ENCODE results near the gene FCRL1. TPM values are rescaled to one million over a fixed set of nuclear protein-coding genes. Genes with fewer than 3 reads are reported as not detected.

Gene FCRL1
- total and polyA plus RNA-seq, 2 donors (not counting 3 experiments of a cell fraction or from before 2014, with no cell fraction given) = not detected

DNA sequence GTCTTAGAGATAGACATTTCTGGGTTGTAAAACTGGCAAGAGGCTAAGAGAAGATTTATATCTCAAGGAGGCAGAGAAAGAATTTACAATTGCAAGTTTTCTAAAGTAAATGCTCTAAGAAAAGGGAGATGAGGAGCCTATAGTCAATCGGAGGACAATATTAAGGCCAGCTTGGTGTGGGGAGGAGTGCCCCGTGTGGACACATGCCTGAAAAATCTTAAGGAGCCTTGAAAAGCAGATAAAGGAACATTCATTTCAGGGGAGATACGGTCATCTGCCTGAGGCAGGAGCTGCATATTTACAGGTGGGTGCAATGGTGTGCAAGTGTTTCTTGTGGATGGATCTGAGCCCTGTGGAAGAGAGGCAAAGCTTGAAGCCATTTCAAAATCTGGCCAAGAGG, 68.6 kb downstream of the FCRL1 start:
- H3K4me1 ChIP-seq (ENCODE audit: control insufficient read depth, extremely low read depth, insufficient read depth, low read length) = no peaks in the 10 kb centered on the region
- no peaks in the 10 kb centered on the region for H3K9me1 ChIP-seq (replicated peaks; ENCODE audit: control insufficient read depth, extremely low read depth, insufficient read depth, low read length)
- H2AFZ ChIP-seq (ENCODE audit: low read depth, low read length) = no peak overlapping the region
- intact Hi-C loops (cut with micrococcal nuclease) = no loop called here
- ChIA-PET POLR2A (no interaction called here), CTCF (no interaction called here)
- no peak overlapping the region for H3K4me3 ChIP-seq (replicated peaks in 1 of 3; ENCODE audit: insufficient read depth in 1 of 3, low read depth in 1 of 3, low read length in 3 of 3)
- FAIRE-seq (no peak), DNase-seq (ENCODE audit: low read depth, low spot score) (no peak)
- no peak overlapping the region for H3K27ac ChIP-seq (ENCODE audit: insufficient read depth, low read depth, low read length)
- no peaks in the 10 kb centered on the region for H3K9me3 ChIP-seq (replicated peaks; ENCODE audit: control insufficient read depth, insufficient read depth, low read length)
- no peak overlapping the region for H3K4me2 ChIP-seq (ENCODE audit: insufficient read depth, low read length)
- H3K9ac ChIP-seq (replicated peaks; ENCODE audit: extremely low read depth, insufficient read depth, low read length) = no peak overlapping the region
- TF ChIP-seq POLR2A (IDR thresholded peaks at IDR 0.05; ENCODE audit: low read depth, low read length) = no peak
- TF ChIP-seq EZH2 (IDR thresholded peaks at IDR 0.05; ENCODE audit: borderline replicate concordance, low read depth, low read length, severe bottlenecking) = no peak
- no peak for TF ChIP-seq FOS (IDR thresholded peaks at IDR 0.05; ENCODE audit: borderline replicate concordance, insufficient read depth, low read length)
- TF ChIP-seq GATA2 (IDR thresholded peaks at IDR 0.05; ENCODE audit: insufficient read depth, insufficient read length, low read depth, low read length) = no peak
- no peak for TF ChIP-seq POLR2AphosphoS5 (IDR thresholded peaks at IDR 0.05; ENCODE audit: insufficient read depth, low read depth, low read length)
- TF ChIP-seq, protein P1, sequence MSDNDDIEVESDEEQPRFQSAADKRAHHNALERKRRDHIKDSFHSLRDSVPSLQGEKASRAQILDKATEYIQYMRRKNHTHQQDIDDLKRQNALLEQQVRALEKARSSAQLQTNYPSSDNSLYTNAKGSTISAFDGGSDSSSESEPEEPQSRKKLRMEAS (IDR thresholded peaks at IDR 0.05; ENCODE audit: insufficient read depth, insufficient read length) = no peak
- TF ChIP-seq JUN (IDR thresholded peaks at IDR 0.05; ENCODE audit: borderline replicate concordance, insufficient read depth, insufficient read length, low read depth) = no peak
- no peak for TF ChIP-seq MYC (IDR thresholded peaks at IDR 0.05; ENCODE audit: low read depth, low read length)
- TF ChIP-seq, protein P2, sequence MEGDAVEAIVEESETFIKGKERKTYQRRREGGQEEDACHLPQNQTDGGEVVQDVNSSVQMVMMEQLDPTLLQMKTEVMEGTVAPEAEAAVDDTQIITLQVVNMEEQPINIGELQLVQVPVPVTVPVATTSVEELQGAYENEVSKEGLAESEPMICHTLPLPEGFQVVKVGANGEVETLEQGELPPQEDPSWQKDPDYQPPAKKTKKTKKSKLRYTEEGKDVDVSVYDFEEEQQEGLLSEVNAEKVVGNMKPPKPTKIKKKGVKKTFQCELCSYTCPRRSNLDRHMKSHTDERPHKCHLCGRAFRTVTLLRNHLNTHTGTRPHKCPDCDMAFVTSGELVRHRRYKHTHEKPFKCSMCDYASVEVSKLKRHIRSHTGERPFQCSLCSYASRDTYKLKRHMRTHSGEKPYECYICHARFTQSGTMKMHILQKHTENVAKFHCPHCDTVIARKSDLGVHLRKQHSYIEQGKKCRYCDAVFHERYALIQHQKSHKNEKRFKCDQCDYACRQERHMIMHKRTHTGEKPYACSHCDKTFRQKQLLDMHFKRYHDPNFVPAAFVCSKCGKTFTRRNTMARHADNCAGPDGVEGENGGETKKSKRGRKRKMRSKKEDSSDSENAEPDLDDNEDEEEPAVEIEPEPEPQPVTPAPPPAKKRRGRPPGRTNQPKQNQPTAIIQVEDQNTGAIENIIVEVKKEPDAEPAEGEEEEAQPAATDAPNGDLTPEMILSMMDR (IDR thresholded peaks at IDR 0.05; ENCODE audit: extremely low read depth in 1 of 2, insufficient read depth in 1 of 2, low read depth in 1 of 2, low read length in 2 of 2) = no peak
- dilution Hi-C loops (cut with MboI; ENCODE audit: extremely low pct_ligation_motif_present, low sequenced_read_pairs) = no loop called here
- no peaks in the 10 kb centered on the region for H3K27me3 ChIP-seq (ENCODE audit: control insufficient read depth in 2 of 2, insufficient read depth in 2 of 2, low read length in 2 of 2)
- BruUV-seq (replicated peaks) = no TSS peak
- no peaks in the 10 kb centered on the region for H3K36me3 ChIP-seq (ENCODE audit: control insufficient read depth in 2 of 2, extremely low read depth in 1 of 2, insufficient read depth in 2 of 2, low read length in 2 of 2)
- no peaks in the 10 kb centered on the region for H3K79me2 ChIP-seq (ENCODE audit: control insufficient read depth, insufficient read depth, low read length)
- H4K20me1 ChIP-seq (replicated peaks; ENCODE audit: control insufficient read depth, extremely low read depth, insufficient read depth, low read length) = no peaks in the 10 kb centered on the region
